ENCODE measurements around the gene NWD2.
A peak's percentile ranks its signal among the peaks of the same experiment; 100 is the strongest.

NWD2 gene

DNA sequence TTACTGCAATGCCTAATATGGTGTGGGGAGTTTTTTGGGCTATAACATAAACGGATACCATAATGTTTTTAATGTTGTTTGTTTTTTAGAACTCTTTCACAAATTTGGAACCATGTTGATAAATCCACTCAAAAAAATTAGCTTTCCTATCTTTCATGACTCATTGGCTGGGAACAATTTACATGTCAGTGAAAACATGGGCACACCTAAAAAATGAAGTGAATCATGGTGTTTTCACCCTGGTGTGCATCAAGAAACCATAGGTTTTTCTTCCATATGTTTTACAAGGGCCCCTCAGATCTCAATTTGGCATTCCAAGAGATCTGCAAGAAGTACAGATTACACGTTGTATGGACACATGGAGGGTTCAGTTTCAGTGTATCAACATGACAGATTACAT lies 207.1 kb downstream of the NWD2 start:
- DNase-seq: no peak
- in situ Hi-C loops (cut with HindIII; ENCODE audit: low pct_ligation_motif_present, low pct_unique_long_range_greater_than_20kb, low sequenced_read_pairs): no loop called here

GRCh38 chr4:37452952-37453280 lies 208.4 kb downstream of the NWD2 start:
- DNase-seq: peak; percentile 76
- in situ Hi-C loops (cut with HindIII; ENCODE audit: low pct_ligation_motif_present, low pct_unique_long_range_greater_than_20kb, low sequenced_read_pairs): no loop called here

DNA sequence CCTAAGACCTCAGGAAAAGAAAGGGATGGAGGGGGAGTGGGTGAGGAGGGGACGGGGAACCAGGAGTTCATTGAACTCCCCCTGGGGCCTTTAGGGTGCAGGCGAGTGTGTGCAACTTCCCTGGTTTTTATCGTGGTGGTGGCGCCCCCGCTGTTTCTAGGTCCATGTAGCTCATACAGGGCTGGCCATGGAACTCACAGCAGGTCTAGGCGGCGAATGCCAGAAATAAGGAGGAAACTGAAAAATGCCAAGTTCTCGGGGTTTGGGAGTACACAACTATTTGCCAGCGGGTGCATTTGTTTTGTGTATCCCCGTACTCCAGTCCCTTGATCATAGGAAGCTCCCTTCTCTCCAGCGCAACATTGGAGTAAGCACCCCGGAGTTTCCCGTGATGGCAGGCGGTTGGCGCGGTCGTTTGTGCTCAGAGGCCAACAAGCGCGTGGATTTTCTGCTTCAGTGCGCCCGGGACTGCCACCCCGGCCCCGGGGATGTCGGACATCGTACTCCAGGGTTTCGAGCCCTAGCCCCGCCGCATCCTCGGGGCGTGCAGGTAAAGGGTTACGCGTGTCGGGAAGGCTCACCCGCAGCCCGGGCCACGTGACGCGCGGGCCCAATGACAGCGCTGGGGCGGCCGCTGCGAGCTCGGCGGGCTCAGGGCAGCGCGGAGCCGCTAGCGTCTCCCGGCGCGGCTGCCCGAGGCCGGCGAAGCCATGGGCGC lies 208.9 kb downstream of the NWD2 start:
- in situ Hi-C loops (cut with HindIII; ENCODE audit: low pct_ligation_motif_present, low pct_unique_long_range_greater_than_20kb, low sequenced_read_pairs): no loop called here
- DNase-seq: peak; percentile 42

DNA sequence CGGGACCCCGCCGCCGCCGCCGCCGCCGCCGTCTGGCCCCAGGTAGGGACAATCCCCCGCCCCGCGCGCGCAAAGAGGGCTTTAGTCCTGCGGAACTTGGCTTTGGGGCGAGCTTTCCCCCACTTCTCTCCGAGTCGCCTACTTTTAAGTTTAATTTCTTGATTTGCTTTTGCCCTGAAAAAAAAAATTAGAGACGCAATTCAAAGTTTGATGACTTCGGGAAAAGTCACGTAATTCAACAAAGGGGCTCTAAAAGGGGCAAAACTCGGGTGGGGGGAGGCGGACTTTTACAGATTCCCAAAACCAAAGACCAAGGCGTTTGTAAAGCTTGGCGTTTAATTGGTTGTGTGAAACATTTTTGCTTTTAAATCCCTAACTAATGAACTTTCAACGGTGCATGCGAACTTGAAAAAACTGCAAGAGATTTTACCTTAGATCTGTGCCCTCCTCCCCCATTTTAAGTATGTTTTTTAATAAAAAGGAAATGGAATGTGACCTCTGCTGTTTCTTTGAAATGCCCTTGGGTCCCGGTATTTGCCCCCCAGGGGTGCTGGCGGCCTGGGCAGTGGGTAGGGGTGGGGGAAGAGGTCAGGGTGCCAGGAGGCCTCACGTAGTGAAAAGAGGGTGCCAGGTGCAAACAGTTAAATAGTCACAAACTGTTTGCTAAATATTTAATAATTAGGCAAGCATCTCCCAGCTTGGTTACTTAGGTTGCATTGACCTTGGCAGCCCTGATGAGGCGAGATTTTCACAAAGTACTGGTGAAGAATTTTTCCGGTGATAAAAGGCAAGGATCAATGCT lies 209.7 kb downstream of the NWD2 start:
- in situ Hi-C loops (cut with HindIII; ENCODE audit: low pct_ligation_motif_present, low pct_unique_long_range_greater_than_20kb, low sequenced_read_pairs): no loop called here
- no peak for DNase-seq

DNA sequence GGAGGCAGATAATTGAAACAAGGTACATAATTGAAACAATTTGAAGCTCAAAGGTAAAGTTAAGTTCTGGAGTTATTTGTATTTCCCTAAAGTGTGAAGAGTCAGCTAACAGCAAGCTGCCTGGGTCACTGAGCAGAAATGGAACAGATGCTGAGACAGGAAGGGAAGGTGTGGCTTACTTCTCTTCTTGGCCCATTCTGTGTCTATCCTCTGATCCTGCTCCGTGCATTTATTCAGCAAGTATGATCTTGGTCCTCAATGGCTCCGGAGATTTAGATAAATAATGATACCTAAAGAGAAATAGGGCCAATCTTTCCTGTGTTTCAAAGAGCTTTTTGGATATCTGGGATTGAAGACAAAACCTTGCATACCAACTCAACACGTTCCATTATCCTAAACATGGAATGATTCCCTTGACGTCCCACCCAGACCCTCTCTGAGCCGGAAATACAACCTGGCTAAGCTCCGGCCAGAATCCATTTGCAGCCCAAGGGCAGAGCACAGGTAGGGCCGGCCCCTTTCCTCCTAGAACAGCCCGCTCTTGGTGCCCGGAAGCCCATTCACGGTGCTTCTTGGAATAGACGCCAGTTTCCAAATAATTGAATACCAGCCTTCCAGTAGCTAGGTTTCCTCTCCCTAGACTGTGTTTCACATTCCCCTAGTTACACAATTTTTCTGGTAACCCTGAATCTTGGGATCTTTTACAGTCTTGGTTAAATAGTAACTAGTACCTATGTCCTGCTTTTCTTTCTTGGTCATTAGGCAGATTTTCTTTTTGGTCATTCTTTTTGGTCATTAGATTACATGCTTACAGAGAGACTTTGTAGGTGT lies 211.0 kb downstream of the NWD2 start:
- DNase-seq: no peak
- in situ Hi-C loops (cut with HindIII; ENCODE audit: low pct_ligation_motif_present, low pct_unique_long_range_greater_than_20kb, low sequenced_read_pairs): no loop called here

DNA sequence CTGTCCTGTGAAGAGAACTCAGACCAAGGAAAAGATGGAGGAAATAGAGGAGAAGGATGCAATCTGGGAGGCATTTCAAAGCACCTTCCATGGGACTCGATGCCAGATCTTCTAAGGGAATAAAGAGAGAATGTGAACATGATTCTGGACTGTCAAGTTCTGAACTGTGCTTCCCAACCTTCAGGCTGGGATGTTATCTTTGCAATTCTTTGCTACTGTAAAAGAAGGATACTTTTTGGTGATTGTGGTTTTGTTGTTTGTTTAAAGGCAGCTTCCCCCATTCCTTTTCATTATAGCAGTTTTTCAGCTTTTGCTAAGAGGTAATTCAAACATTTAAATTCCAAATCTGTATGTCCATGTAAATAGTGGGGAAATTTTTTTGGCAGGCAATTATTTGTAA lies 217.3 kb downstream of the NWD2 start:
- DNase-seq: no peak
- in situ Hi-C loops (cut with HindIII; ENCODE audit: low pct_ligation_motif_present, low pct_unique_long_range_greater_than_20kb, low sequenced_read_pairs): no loop called here

DNA sequence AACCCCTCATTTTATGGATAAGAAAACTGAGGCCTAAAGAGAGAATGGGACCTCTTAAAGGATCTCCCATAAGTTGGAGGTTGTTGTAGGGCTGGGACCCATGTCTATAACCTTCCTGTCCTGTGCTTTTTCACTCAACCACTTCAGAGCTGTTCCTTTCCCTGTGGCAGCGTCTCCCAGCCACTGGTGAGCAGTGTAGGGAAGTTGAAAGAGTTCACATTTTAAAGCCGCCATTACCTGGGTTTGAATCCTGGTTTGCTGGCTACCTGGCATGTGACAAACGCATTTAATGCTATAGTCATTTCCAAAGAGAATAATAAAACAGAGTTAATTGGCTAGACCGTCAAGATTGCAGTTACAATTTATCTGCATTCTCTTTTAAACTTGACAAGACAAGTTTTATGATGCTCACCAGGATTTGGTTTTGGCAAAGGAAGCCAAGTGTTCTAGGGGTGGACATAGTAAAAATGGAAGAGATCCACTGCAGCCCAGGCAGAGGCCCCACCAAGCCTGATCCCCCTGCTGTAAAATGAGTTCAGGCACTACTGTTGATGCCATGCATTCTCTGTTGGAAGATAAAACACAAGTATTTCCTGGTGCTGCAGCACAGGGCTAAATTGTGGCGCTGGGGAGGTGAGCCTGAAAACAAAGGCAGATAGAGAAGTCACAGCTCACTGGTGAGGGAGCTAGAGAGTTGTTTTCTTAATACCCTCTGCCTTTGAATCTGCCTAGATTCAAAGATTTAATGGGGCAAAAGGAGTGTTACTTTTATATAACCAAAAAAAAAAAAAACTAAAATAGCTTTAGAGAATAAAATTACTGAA lies 218.7 kb downstream of the NWD2 start:
- DNase-seq: no peak
- in situ Hi-C loops (cut with HindIII; ENCODE audit: low pct_ligation_motif_present, low pct_unique_long_range_greater_than_20kb, low sequenced_read_pairs): no loop called here

- in situ Hi-C loops (cut with HindIII; ENCODE audit: low pct_ligation_motif_present, low pct_unique_long_range_greater_than_20kb, low sequenced_read_pairs): no loop called here
- DNase-seq: no peak
Observed at GRCh38 chr4:37464373-37465128, 220.0 kb downstream of the NWD2 start.

DNA sequence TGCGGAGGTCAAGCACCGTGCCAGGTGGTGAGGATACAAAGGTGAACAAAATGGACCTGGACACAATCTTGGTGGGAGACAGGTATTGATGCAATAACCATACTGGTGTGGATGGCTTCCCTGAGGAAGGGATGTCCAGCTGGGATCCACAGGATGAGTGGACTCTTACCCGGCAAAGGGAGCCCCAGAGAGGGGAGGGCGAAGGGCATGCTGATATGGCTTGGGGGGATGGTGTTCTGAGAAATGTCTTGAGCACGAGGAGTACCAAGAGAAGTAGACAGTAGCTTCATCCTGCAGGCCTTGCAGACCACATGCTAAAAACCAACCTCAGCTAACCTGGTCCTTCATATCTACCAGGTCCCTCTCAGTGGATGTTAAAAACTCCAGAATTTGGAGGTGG lies 220.8 kb downstream of the NWD2 start:
- DNase-seq: no peak
- in situ Hi-C loops (cut with HindIII; ENCODE audit: low pct_ligation_motif_present, low pct_unique_long_range_greater_than_20kb, low sequenced_read_pairs): no loop called here

DNA sequence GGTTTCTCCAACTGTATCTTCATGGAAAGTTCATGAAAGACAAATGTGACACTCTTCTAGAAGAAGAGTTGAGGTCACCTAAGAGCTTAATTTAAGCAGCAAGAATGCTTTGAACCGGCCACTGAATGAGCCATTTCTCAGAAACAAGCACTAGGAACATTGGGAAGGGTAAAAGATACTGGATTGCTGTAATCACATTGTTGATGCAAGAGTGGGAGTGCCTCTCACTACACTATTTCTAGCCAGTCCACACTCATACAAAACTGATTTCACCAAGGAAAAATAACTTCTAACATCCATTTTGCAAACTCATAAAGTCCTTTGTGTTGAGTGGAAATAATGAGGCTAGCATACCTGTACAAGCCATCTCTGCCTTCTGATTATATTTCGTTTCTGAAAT lies 221.3 kb downstream of the NWD2 start:
- in situ Hi-C loops (cut with HindIII; ENCODE audit: low pct_ligation_motif_present, low pct_unique_long_range_greater_than_20kb, low sequenced_read_pairs): no loop called here

DNA sequence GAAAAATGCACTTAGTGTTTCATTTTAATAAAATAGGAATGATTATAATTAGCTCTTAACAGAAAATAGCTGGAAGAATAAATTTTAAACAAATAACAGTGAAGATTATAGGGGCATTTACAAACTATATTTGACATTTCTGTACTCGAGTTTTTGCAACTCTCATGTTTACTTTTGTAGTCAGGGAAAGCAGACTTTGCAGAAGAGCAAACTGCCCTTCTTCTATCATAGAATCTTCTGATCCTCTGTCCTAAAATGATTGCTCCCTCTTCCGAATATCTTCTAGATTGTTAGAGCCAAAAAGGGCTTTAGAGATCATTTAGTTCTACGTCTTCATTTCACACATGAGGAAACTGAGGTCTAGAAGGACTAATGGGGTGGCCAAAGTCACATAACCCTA lies 222.7 kb downstream of the NWD2 start:
- in situ Hi-C loops (cut with HindIII; ENCODE audit: low pct_ligation_motif_present, low pct_unique_long_range_greater_than_20kb, low sequenced_read_pairs): no loop called here
- DNase-seq: no peak

More for the DNA sequence above, 221.3 kb downstream of the NWD2 start:
- no peak for DNase-seq

- DNase-seq: no peak
- in situ Hi-C loops (cut with HindIII; ENCODE audit: low pct_ligation_motif_present, low pct_unique_long_range_greater_than_20kb, low sequenced_read_pairs): no loop called here
Observed at GRCh38 chr4:37467824-37468223, 223.3 kb downstream of the NWD2 start.

DNA sequence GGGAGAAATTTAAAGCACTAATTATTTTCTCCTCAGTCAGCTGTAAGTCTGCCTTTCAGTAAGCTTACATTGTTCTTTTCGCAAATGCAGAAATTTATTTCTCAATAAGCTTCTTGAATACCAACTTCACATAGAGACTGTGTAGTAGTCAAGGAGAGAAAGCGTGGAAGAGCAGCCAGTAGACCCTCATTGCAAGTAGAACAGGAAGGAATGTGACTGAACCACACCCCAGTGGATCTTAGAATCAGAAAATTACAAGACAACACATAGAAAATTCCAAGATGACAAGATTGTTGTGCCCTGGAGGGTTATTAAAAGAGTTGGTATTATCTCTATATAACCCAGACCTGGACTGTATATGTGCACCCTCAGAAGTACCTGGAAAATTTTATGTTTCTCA lies 224.7 kb downstream of the NWD2 start:
- no peak for DNase-seq
- in situ Hi-C loops (cut with HindIII; ENCODE audit: low pct_ligation_motif_present, low pct_unique_long_range_greater_than_20kb, low sequenced_read_pairs): no loop called here

GRCh38 chr4:37470245-37470644 lies 225.7 kb downstream of the NWD2 start:
- in situ Hi-C loops (cut with HindIII; ENCODE audit: low pct_ligation_motif_present, low pct_unique_long_range_greater_than_20kb, low sequenced_read_pairs): no loop called here
- DNase-seq: no peak

DNA sequence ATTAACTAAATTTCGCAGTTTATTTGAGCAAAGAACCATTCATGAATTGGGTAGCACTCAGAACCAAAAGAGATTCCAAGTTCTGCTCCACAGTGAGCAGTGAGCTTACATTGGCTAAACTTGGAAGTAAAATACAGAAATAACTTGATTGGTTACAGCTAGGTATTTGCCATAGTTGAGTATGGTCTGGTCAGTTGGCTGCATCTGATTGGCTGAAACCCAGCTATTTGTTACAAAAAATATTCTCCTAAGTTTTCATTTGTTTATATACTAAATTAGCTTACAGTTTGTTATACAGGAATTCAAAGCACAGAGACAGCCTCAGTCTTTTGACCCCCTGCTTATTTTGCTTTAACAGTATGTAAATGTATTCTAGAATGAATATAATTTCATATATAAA lies 226.6 kb downstream of the NWD2 start:
- no peak for DNase-seq
- in situ Hi-C loops (cut with HindIII; ENCODE audit: low pct_ligation_motif_present, low pct_unique_long_range_greater_than_20kb, low sequenced_read_pairs): no loop called here

DNA sequence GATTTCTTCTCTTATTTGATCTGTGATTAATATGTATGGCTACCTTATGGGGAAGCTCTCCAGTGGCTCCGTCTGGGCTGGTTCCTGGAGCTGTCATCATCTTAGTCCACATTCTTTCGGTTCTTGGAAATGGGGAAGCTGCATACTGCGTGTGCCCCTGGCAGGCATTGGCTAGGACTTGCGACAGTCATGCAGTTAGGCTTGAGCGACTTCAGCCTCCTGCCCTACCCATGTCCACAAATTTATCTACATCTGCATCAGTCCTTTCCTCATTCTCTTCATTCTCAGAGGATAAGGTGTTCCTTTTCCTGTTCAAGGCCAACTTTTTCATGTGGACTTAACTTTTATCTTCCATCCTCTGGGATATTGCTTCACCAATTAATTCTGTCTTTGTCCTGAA lies 227.4 kb downstream of the NWD2 start:
- no peak for DNase-seq
- in situ Hi-C loops (cut with HindIII; ENCODE audit: low pct_ligation_motif_present, low pct_unique_long_range_greater_than_20kb, low sequenced_read_pairs): no loop called here

GRCh38 chr4:37473807-37474206 lies 229.3 kb downstream of the NWD2 start:
- in situ Hi-C loops (cut with HindIII; ENCODE audit: low pct_ligation_motif_present, low pct_unique_long_range_greater_than_20kb, low sequenced_read_pairs): no loop called here
- DNase-seq: no peak

- in situ Hi-C loops (cut with HindIII; ENCODE audit: low pct_ligation_motif_present, low pct_unique_long_range_greater_than_20kb, low sequenced_read_pairs): no loop called here
- DNase-seq: no peak
Observed at GRCh38 chr4:37475087-37475486, 230.5 kb downstream of the NWD2 start.
